ENCODE measurements around the gene UBE2QL1. TPM values are rescaled to one million over a fixed set of nuclear protein-coding genes. Genes with fewer than 3 reads are reported as not detected.

The UBE2QL1 gene
- total RNA-seq, 4 donors from 2014 or later, result 0.15 to 1.4 (median 0.28) TPM

GRCh38 chr5:6480133-6481051 lies 31.7 kb downstream of the UBE2QL1 start:
- WGBS, 2 donors (ENCODE audit: low coverage in 1 of 2), result 79 to 89% methylated on average over 7 to 14 of the region's 15 CpGs
- no peaks in the 10 kb centered on the region for H3K9me3 ChIP-seq
- no peak for ATAC-seq

GRCh38 chr5:6482735-6483134 lies 34.1 kb downstream of the UBE2QL1 start:
- no peak overlapping the region for H3K4me3 ChIP-seq
- no peak overlapping the region for H3K27ac ChIP-seq
- H3K27me3 ChIP-seq, result peaks cover 14% of the 10 kb centered on the region
- H3K4me1 ChIP-seq, result no peaks in the 10 kb centered on the region
- WGBS, 2 donors (ENCODE audit: low coverage in 1 of 2), result 69% methylated on average over 2 of the region's 11 CpGs; no CpG with 5 or more reads in 1 of the 2 donors
- H3K36me3 ChIP-seq, result no peaks in the 10 kb centered on the region
- ATAC-seq, result no peak
- no peaks in the 10 kb centered on the region for H3K9me3 ChIP-seq
- no peak for TF ChIP-seq POLR2A (IDR thresholded peaks at IDR 0.05)
- no peak for TF ChIP-seq CTCF (IDR thresholded peaks at IDR 0.05)
- no peak for TF ChIP-seq EP300 (IDR thresholded peaks at IDR 0.05)
- no peak for TF ChIP-seq POLR2AphosphoS5 (IDR thresholded peaks at IDR 0.05)

More at GRCh38 chr5:6480133-6481051, 31.7 kb downstream of the UBE2QL1 start:
- no peaks in the 10 kb centered on the region for H3K4me1 ChIP-seq
- H3K36me3 ChIP-seq, result no peaks in the 10 kb centered on the region
- TF ChIP-seq EP300 (IDR thresholded peaks at IDR 0.05) (no peak), POLR2AphosphoS5 (IDR thresholded peaks at IDR 0.05) (no peak), POLR2A (IDR thresholded peaks at IDR 0.05) (no peak), CTCF (IDR thresholded peaks at IDR 0.05) (no peak)
- peaks cover 4% of the 10 kb centered on the region for H3K27me3 ChIP-seq
- H3K4me3 ChIP-seq, result no peak overlapping the region
- no peak overlapping the region for H3K27ac ChIP-seq

GRCh38 chr5:6483880-6484382 lies 35.3 kb downstream of the UBE2QL1 start:
- no peak overlapping the region for H3K4me3 ChIP-seq
- H3K9me3 ChIP-seq, result no peaks in the 10 kb centered on the region
- peaks cover 14% of the 10 kb centered on the region for H3K27me3 ChIP-seq
- ATAC-seq, result no peak
- no peaks in the 10 kb centered on the region for H3K4me1 ChIP-seq
- 82 to 100% methylated on average over 3 to 8 of the region's 9 CpGs for WGBS, 2 donors (ENCODE audit: low coverage in 1 of 2)
- no peaks in the 10 kb centered on the region for H3K36me3 ChIP-seq
- no peak overlapping the region for H3K27ac ChIP-seq
- TF ChIP-seq CTCF (IDR thresholded peaks at IDR 0.05), result no peak
- no peak for TF ChIP-seq POLR2AphosphoS5 (IDR thresholded peaks at IDR 0.05)
- no peak for TF ChIP-seq POLR2A (IDR thresholded peaks at IDR 0.05)
- TF ChIP-seq EP300 (IDR thresholded peaks at IDR 0.05), result no peak

GRCh38 chr5:6484446-6484845 lies 35.8 kb downstream of the UBE2QL1 start:
- Histone ChIP-seq H3K9me3 (no peaks in the 10 kb centered on the region), H3K27ac (no peak overlapping the region), H3K4me3 (no peak overlapping the region), H3K27me3 (peaks cover 15% of the 10 kb centered on the region), H3K4me1 (no peaks in the 10 kb centered on the region), H3K36me3 (no peaks in the 10 kb centered on the region)
- no peak for ATAC-seq
- WGBS, 2 donors (ENCODE audit: low coverage in 1 of 2), result 93% methylated on average over 8 of the region's 13 CpGs; no CpG with 5 or more reads in 1 of the 2 donors
- no peak for TF ChIP-seq EP300 (IDR thresholded peaks at IDR 0.05)
- no peak for TF ChIP-seq POLR2A (IDR thresholded peaks at IDR 0.05)
- no peak for TF ChIP-seq POLR2AphosphoS5 (IDR thresholded peaks at IDR 0.05)
- TF ChIP-seq CTCF (IDR thresholded peaks at IDR 0.05), result no peak

Data from gastroesophageal sphincter (tissue), 4 donors.